ENCODE results near the gene CARMIL3.
"Not testable (repeated sequence)": the region's sequence is repeated elsewhere in the genome, so short reads cannot be mapped to it uniquely, and the experiment has no call there.

The CARMIL3 gene

GRCh38 chr14:24032727-24033418 lies 18.9 kb upstream of the CARMIL3 start:
- TF ChIP-seq, protein P1, sequence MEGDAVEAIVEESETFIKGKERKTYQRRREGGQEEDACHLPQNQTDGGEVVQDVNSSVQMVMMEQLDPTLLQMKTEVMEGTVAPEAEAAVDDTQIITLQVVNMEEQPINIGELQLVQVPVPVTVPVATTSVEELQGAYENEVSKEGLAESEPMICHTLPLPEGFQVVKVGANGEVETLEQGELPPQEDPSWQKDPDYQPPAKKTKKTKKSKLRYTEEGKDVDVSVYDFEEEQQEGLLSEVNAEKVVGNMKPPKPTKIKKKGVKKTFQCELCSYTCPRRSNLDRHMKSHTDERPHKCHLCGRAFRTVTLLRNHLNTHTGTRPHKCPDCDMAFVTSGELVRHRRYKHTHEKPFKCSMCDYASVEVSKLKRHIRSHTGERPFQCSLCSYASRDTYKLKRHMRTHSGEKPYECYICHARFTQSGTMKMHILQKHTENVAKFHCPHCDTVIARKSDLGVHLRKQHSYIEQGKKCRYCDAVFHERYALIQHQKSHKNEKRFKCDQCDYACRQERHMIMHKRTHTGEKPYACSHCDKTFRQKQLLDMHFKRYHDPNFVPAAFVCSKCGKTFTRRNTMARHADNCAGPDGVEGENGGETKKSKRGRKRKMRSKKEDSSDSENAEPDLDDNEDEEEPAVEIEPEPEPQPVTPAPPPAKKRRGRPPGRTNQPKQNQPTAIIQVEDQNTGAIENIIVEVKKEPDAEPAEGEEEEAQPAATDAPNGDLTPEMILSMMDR (IDR thresholded peaks at IDR 0.05; ENCODE audit: low read depth, low read length): no peak
- peak; percentile 89 to 94 for DNase-seq (ENCODE audit: low read depth in 2 of 2)
- no peak overlapping the region for H3K4me3 ChIP-seq (replicated peaks in 1 of 2; ENCODE audit: low read depth in 2 of 2, low read length in 2 of 2)

- not testable (repeated sequence) for DNase-seq (ENCODE audit: low read depth in 2 of 2)
- peak overlapping the region in 1 of 2 donors; percentile 58 for H3K4me3 ChIP-seq (replicated peaks in 1 of 2; ENCODE audit: low read depth in 2 of 2, low read length in 2 of 2)
Observed at GRCh38 chr14:24035769-24036168, 16.0 kb upstream of the CARMIL3 start.

DNA sequence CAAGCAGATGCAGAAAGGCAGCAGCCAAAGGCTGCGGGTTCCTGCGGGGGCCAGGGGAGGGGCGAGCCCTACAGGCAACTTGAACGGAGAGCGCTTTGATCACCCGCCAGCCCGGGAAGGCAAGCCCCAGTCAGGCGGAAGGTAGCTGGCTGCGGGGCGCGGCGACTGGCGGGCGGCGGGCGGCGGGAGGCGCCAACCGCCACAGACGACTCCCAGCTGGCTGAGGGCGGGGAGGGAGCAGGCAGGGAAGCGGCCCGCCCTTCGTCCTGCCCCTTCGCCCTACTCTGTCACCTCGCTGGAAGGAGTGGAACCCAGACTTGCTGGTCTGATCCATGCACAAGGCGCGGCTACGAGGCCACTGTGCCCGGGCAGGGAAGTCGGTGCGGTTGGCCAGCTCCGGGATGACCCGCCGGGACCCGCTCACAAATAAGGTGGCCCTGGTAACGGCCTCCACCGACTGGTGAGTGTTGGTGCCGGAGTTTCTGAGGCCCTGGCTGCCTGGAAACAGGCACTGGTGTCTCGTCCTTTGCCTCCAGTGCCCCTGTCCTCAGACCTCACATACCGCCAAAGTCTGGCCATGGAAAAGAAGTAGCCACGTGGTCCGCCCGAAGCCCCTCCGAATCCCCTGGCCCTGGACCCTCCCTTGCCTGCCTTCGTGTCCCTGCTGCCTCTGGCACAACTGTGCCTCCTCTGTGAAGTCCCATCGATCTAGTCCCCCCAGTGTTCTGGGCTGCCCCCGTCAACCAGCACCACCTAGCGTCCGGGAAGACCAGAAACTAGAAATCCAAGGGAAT lies 15.4 kb upstream of the CARMIL3 start:
- H3K4me3 ChIP-seq (replicated peaks in 1 of 2; ENCODE audit: low read depth in 2 of 2, low read length in 2 of 2): peak overlapping the region; percentile 53 to 58
- DNase-seq (ENCODE audit: low read depth in 2 of 2): peak; percentile 66 to 74
- TF ChIP-seq, protein P1 (IDR thresholded peaks at IDR 0.05; ENCODE audit: low read depth, low read length): peak; percentile 84

- DNase-seq (ENCODE audit: low read depth in 2 of 2): not testable (repeated sequence)
- peak overlapping the region in 1 of 2 donors; percentile 58 for H3K4me3 ChIP-seq (replicated peaks in 1 of 2; ENCODE audit: low read depth in 2 of 2, low read length in 2 of 2)
Observed at GRCh38 chr14:24036963-24037657, 14.7 kb upstream of the CARMIL3 start.

GRCh38 chr14:24037658-24038037 lies 14.2 kb upstream of the CARMIL3 start:
- no peak for DNase-seq (ENCODE audit: low read depth in 2 of 2)
- TF ChIP-seq, protein P1 (IDR thresholded peaks at IDR 0.05; ENCODE audit: low read depth, low read length): no peak
- H3K4me3 ChIP-seq (replicated peaks in 1 of 2; ENCODE audit: low read depth in 2 of 2, low read length in 2 of 2): no peak overlapping the region

- no peak for DNase-seq (ENCODE audit: low read depth in 2 of 2)
Observed at GRCh38 chr14:24038686-24039085, 13.1 kb upstream of the CARMIL3 start.

GRCh38 chr14:24040692-24041091 lies 11.1 kb upstream of the CARMIL3 start:
- no peak overlapping the region for H3K4me3 ChIP-seq (replicated peaks in 1 of 2; ENCODE audit: low read depth in 2 of 2, low read length in 2 of 2)
- TF ChIP-seq, protein P1 (IDR thresholded peaks at IDR 0.05; ENCODE audit: low read depth, low read length): no peak
- DNase-seq (ENCODE audit: low read depth in 2 of 2): no peak

More at GRCh38 chr14:24038686-24039085, 13.1 kb upstream of the CARMIL3 start:
- TF ChIP-seq, protein P1 (IDR thresholded peaks at IDR 0.05; ENCODE audit: low read depth, low read length): no peak
- H3K4me3 ChIP-seq (replicated peaks in 1 of 2; ENCODE audit: low read depth in 2 of 2, low read length in 2 of 2): no peak overlapping the region

Measured in cardiac fibroblast (primary cell).